C4-2B (cell line): ENCODE measurements around the gene KAZN.

Source experiments
- H3K27ac ChIP-seq: fragments of 450-650 bp; 2 replicates; pipeline ENCODE4 v1.5.1; 2017
- ZFX ChIP-seq: fragments of 450-650 bp; IDR thresholded peaks from 2 replicates; pipeline ENCODE4 v1.6.1; 2017
- TF ChIP-seq, protein P1 (sequence below): fragments of 450-650 bp; conservative IDR thresholded peaks from 2 replicates; pipeline ENCODE4 v1.5.1; 2017; ENCODE audit warnings: mild to moderate bottlenecking

Gene KAZN

DNA sequence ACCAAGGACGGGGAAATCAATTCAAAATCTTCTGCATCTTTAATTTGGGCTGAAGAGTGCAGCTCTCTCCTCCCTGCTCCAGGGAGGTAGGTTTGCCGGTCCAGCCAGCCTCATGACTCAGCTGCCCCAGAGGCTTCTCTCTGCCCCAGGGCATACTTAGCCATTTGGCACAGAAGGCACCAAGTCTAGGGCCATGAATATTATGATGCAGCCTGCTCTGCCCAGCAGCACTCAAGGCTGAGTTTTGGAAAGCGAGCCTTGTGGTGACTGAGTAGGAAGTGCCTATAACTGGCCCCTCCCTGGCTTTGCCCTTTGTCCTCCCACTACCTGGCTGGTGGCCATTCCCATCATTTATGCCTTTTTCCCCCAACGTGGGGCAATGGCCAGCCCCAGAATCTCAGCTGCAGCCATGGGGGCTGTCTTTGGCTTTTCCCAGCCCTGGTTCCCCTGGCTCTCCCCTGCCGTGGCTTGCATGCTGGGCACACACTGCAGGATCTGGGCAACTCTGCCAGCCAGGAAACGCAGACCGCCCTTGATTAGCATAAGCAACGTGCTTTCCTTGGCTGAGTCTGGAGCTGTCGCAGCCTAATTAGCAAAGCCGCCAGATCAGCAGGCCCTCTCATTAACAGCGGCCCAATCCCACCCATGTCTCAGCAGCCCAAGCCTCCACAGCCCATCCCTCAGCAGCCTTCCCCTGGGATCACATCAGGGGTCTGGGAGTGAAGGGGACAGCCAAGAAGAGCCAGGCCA, 296.5 kb downstream of the KAZN start:
- H3K27ac ChIP-seq = no peak overlapping the region
- TF ChIP-seq ZFX = no peak
- TF ChIP-seq, protein P1, sequence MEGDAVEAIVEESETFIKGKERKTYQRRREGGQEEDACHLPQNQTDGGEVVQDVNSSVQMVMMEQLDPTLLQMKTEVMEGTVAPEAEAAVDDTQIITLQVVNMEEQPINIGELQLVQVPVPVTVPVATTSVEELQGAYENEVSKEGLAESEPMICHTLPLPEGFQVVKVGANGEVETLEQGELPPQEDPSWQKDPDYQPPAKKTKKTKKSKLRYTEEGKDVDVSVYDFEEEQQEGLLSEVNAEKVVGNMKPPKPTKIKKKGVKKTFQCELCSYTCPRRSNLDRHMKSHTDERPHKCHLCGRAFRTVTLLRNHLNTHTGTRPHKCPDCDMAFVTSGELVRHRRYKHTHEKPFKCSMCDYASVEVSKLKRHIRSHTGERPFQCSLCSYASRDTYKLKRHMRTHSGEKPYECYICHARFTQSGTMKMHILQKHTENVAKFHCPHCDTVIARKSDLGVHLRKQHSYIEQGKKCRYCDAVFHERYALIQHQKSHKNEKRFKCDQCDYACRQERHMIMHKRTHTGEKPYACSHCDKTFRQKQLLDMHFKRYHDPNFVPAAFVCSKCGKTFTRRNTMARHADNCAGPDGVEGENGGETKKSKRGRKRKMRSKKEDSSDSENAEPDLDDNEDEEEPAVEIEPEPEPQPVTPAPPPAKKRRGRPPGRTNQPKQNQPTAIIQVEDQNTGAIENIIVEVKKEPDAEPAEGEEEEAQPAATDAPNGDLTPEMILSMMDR = no peak

DNA sequence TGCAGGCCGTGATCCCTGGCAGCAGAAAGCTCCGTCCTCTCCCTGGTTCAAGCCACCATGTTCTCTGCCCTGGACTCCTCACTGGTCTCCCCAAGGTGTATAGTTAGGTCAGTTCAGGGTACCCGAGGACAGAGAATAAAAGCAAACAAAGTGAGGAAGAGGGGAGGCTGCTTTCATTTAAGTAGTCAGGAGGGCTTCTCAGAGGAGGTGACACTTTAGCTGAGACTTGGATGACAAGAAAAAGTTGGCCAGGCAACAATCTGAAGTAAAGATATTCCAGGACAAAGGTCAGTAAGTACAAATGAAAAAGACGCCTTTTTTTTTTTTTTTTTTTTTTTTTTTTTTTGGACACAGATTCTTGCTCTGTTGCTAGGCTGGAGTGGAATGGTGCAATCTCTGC, 297.2 kb downstream of the KAZN start:
- TF ChIP-seq, protein P1 = no peak
- TF ChIP-seq ZFX = no peak
- H3K27ac ChIP-seq = no peak overlapping the region

DNA sequence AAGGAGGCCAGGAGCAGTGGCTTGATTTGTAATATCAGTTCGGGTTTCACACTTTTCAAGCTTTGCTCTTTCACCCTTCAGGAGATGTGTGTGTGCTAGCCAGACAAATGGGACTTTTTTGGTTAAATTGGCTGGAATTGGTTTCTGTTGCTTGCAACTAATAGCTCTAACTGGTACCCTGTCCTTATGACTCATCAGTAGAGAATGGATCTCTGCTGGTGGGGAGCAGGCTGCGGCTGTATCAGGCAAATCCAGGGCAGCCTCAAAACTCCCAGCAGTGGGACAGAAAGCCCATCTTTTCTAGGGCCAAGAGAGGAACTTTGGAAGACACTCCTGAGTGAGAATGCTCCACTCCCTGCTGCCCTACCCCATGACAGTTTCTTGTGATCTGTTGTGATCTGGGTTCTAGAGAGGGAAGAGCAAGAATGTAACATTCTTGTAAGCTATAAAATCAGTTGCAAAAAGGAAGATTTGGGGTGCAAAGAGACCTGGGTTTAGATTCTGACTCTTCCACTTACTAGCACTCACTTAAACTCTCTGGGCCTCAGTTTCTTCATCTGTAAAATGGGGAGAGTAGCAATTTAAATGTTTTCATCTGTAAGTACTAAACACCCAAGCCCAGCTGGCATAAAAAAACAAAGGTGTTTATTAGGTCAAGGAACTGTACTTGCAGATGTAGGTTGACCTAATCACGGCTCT, 298.0 kb downstream of the KAZN start:
- no peak overlapping the region for H3K27ac ChIP-seq
- TF ChIP-seq ZFX = no peak
- TF ChIP-seq, protein P1 = no peak

DNA sequence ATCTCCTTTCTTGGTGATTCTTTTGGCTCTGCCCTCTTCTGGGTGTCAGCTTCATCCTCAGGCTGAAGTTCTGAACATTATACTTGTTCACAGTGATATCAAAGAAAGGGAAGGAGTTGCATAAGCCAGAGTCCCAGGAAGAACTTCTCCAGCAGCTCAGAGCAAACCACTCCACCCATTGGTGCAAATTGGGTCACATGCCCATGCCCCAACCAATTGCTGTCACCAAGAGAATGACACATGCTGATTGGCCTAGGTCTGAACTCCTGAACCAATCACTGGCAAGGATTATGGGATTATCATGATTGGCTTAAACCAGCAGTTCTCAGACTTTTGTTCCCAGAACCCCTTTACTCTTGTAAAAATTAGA, 298.6 kb downstream of the KAZN start:
- H3K27ac ChIP-seq = no peak overlapping the region
- TF ChIP-seq ZFX = no peak
- TF ChIP-seq, protein P1 = no peak

DNA sequence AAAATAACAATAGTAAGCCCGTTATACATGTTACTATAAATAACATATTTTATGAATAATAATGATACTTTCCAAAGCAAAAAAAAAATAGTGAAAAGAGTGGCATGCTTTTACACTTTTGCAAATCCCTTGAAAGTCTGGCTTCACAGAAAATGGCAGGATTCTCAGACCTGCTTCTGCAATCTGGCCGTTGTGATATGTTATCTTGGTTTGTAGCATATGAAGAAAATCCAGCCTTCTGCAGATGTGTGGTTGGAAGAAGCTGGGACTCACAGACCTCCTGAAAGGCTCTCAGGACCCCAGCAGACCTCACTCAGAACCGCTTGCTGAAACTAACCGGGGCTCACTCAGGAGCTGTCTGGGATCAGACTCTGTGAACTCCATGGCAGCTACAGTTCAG, 299.1 kb downstream of the KAZN start:
- no peak for TF ChIP-seq ZFX
- TF ChIP-seq, protein P1 = no peak
- no peak overlapping the region for H3K27ac ChIP-seq

DNA sequence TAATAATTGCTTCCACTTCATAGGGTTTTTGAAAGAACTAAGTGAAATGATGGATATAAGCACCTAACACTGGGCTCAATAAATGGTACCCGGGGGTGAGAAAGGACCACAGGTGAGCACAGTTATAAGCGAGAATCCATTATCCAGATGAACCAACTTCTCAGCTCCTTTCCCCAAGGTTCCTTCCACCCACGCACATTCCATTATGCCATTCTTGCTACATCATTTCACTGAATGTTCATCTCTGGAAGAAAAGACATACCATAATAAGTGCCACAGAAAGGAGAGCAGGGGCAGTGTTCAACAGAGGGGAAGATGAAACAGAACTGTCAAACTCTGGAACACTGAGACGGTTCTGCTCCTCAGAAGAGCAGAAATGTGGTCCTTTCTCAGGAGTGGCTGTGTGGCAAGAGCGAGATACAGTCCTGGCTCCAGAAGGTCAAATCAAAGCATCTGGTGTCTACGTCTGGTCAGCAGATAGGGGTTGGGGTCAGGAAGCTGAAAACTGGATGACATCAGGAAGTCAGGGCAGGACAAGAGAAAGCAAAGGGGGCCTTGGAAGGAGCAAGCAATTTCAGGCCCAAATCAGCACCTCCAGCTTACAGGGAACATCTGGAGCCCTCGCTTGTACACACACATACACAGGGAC, 299.6 kb downstream of the KAZN start:
- TF ChIP-seq ZFX = no peak
- TF ChIP-seq, protein P1 = no peak
- H3K27ac ChIP-seq = no peak overlapping the region

DNA sequence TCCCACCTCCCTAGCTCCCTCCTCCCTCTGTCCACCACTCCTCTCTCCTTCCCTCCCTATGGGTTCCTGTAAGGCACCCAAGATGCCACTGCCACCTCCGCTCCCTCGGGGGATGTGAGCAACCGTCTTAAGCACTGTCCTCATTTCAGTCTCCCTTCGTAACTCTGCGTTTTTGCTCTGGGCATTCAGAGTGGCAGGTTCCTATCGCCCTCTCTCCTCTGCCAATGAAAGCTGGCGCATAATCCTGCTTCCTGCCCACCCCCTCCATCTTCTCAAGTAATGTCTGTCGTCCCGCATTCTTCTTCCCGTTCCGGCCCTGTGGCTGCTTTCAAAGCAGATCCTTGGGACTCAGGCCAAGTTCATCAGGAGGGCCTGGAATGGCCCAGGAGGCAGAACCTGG, 301.2 kb downstream of the KAZN start:
- H3K27ac ChIP-seq = no peak overlapping the region
- TF ChIP-seq, protein P1 = no peak
- TF ChIP-seq ZFX = no peak
